K562 (cell line): ENCODE measurements around the gene COP1. TPM values are rescaled to one million over a fixed set of nuclear protein-coding genes. Genes with fewer than 3 reads are reported as not detected.

ENCODE experiments used
- ASH1L ChIP-seq: fragments of 450-650 bp; IDR thresholded peaks from 2 replicates; pipeline ENCODE4 v1.6.1; 2018; ENCODE audit warnings: borderline replicate concordance, mild to moderate bottlenecking, low read depth; ENCODE audit not compliant: partially characterized antibody
- BCOR ChIP-seq: fragments of 450-650 bp; IDR thresholded peaks from 2 replicates; pipeline ENCODE4 v1.6.1; 2016
- DNMT1 ChIP-seq: fragments of 450-650 bp; IDR thresholded peaks from 2 replicates; pipeline ENCODE4 v1.6.1; 2016; ENCODE audit warnings: antibody characterized with exemption, mild to moderate bottlenecking
- ELF1 ChIP-seq: fragments of 200-800 bp; sonication (Bioruptor generic); IDR thresholded peaks from 2 replicates; pipeline ENCODE4 v1.6.1; 2016; ENCODE audit warnings: missing genetic modification characterization, missing compliant biosample characterization
- ELF4 ChIP-seq: fragments of 450-650 bp; formaldehyde crosslinking; IDR thresholded peaks from 2 replicates; pipeline ENCODE4 v1.4.0; 2022; ENCODE audit warnings: missing genetic modification characterization
- FOXM1 ChIP-seq, 2 experiments: fragments of 450-650 bp in 1 of 2; sonication (generic) in 1 of 2; formaldehyde crosslinking in 1 of 2; IDR thresholded peaks; 2 replicates each; pipeline versions ENCODE4 v1.6.1 to v1.9.0; 2017 to 2022; ENCODE audit warnings: low read depth in 2 of 2, mild to moderate bottlenecking in 2 of 2, missing genetic modification reagents in 1 of 2, moderate library complexity in 1 of 2
- KDM2B ChIP-seq: fragments of 250-450 bp; sonication (Bioruptor Pico); IDR thresholded peaks from 2 replicates; pipeline ENCODE4 v1.8.0; 2021; ENCODE audit warnings: mild to moderate bottlenecking, moderate library complexity
- PCBP1 ChIP-seq: fragments of 200-400 bp; formaldehyde crosslinking; IDR thresholded peaks from 2 replicates; pipeline ENCODE4 v1.6.1; 2018; ENCODE audit warnings: mild to moderate bottlenecking, low read depth, low read length; ENCODE audit not compliant: poor library complexity, severe bottlenecking
- POLR2H ChIP-seq: IDR thresholded peaks from 2 replicates; pipeline ENCODE4 v1.6.1; 2016; ENCODE audit warnings: missing genetic modification characterization, low read depth, mild to moderate bottlenecking, control low read depth, missing compliant biosample characterization, moderate library complexity
- SAFB ChIP-seq: fragments of 200-400 bp; formaldehyde crosslinking; IDR thresholded peaks from 2 replicates; pipeline ENCODE4 v1.6.1; 2017; ENCODE audit warnings: low read depth, low read length, borderline replicate concordance
- SPI1 ChIP-seq: IDR thresholded peaks from 2 replicates; pipeline ENCODE4 v1.6.1; 2011; ENCODE audit warnings: low read depth, low read length, control low read depth, borderline replicate concordance
- SRSF3 ChIP-seq: fragments of 200-400 bp; formaldehyde crosslinking; IDR thresholded peaks from 2 replicates; pipeline ENCODE4 v1.6.1; 2016; ENCODE audit warnings: mild to moderate bottlenecking, low read length, moderate library complexity; ENCODE audit not compliant: insufficient read depth
- SUPT5H ChIP-seq: fragments of 450-650 bp; IDR thresholded peaks from 2 replicates; pipeline ENCODE4 v1.6.1; 2016
- TAF1 ChIP-seq: IDR thresholded peaks from 2 replicates; pipeline ENCODE4 v1.6.1; 2011; ENCODE audit warnings: mild to moderate bottlenecking, low read length, moderate library complexity; ENCODE audit not compliant: insufficient read depth, control insufficient read depth, severe bottlenecking; ENCODE audit errors: extremely low read depth
- TARDBP ChIP-seq: fragments of 450-650 bp; IDR thresholded peaks from 2 replicates; pipeline ENCODE4 v1.6.1; 2016
- TEAD4 ChIP-seq, 2 experiments: sonication (generic) in 1 of 2; formaldehyde crosslinking in 1 of 2; IDR thresholded peaks; 2 replicates each; pipeline versions ENCODE4 v1.6.1 to v1.8.0; 2012 to 2022; ENCODE audit warnings: borderline replicate concordance in 1 of 2, inconsistent platforms in 1 of 2, low read length in 1 of 2, mild to moderate bottlenecking in 1 of 2, missing genetic modification reagents in 1 of 2
- TSC22D4 ChIP-seq: fragments of 450-650 bp; IDR thresholded peaks from 2 replicates; pipeline ENCODE4 v1.6.1; 2016; ENCODE audit warnings: missing genetic modification characterization, missing biosample characterization, control low read depth
- YY1 ChIP-seq, 3 experiments: IDR thresholded peaks; 2 replicates each; pipeline ENCODE4 v1.6.1; 2011; ENCODE audit warnings: low read length in 2 of 3, mild to moderate bottlenecking in 2 of 3, moderate library complexity in 2 of 3, borderline replicate concordance in 1 of 3, control low read depth in 1 of 3, low read depth in 1 of 3; ENCODE audit not compliant: insufficient read depth in 3 of 3, insufficient replicate concordance in 2 of 3, control insufficient read depth in 1 of 3, insufficient read length in 1 of 3; ENCODE audit errors: extremely low read depth in 1 of 3
- ZKSCAN3 ChIP-seq: fragments of 250-450 bp; sonication (Bioruptor Pico); IDR thresholded peaks from 2 replicates; pipeline ENCODE4 v1.4.0; 2020
- ZNF445 ChIP-seq: fragments of 250-450 bp; sonication (Bioruptor Pico); IDR thresholded peaks from 2 replicates; pipeline ENCODE4 v1.4.0; 2020; ENCODE audit warnings: low read depth, mild to moderate bottlenecking, moderate library complexity
- ZNF707 ChIP-seq: fragments of 250-450 bp; sonication (Bioruptor Pico); conservative IDR thresholded peaks from 2 replicates; pipeline ENCODE4 v1.8.0; 2022; ENCODE audit warnings: inconsistent platforms, mild to moderate bottlenecking, moderate library complexity
- ZNF77 ChIP-seq: fragments of 250-450 bp; sonication (Bioruptor Pico); IDR thresholded peaks from 2 replicates; pipeline ENCODE4 v1.5.0; 2020
- polyA plus RNA-seq, 8 experiments: library from polyadenylated mRNA; depleted of rRNA in 4 of 8; stranded (reverse) in 5 of 8; unstranded in 3 of 8; fragments of >200 nt; fragmentation: Nextera tagmentation in 2 of 8; fragmentation: Illumina TruSeq in 1 of 8; extraction: Ambion mirVana in 2 of 8; extraction: Trizol in 1 of 8; gene quantifications; 2 replicates each; pipeline versions ENCODE4 v1.2.1 to v1.2.3, GENCODE V29; 2011 to 2014; ENCODE audit warnings: inconsistent platforms in 1 of 8, missing spikeins in 1 of 8
- total RNA-seq, 7 experiments: library from RNA; depleted of rRNA in 6 of 7; stranded (reverse); fragments of >200 nt in 6 of 7; fragmentation: Illumina TruSeq in 2 of 7; extraction: Trizol in 2 of 7; gene quantifications; 2 replicates each; pipeline versions ENCODE4 v1.2.1 to v1.2.3, GENCODE V29; 2011 to 2021; ENCODE audit warnings: low replicate concordance in 1 of 7
- TF ChIP-seq, protein P1 (sequence below): fragments of 250-450 bp; sonication (Bioruptor Pico); IDR thresholded peaks from 2 replicates; pipeline ENCODE4 v1.8.0; 2021; ENCODE audit warnings: borderline replicate concordance, mild to moderate bottlenecking, moderate library complexity; ENCODE audit not compliant: poor library complexity, severe bottlenecking
- TF ChIP-seq, protein P2 (sequence below): fragments of 250-450 bp; sonication (Bioruptor Pico); IDR thresholded peaks from 2 replicates; pipeline ENCODE4 v1.4.0; 2020; ENCODE audit warnings: mild to moderate bottlenecking
- TF ChIP-seq, protein P3 (sequence below): fragments of 250-450 bp; sonication (Bioruptor Pico); IDR thresholded peaks from 2 replicates; pipeline ENCODE4 v1.8.0; 2021; ENCODE audit warnings: moderate library complexity, mild to moderate bottlenecking, inconsistent platforms

Gene COP1
- total and polyA plus RNA-seq, 9 of the 15 experiments (the other 6 are each of a cell fraction or from before 2014, with no cell fraction given): 25.8 to 77.7 (median 58.6) TPM

DNA sequence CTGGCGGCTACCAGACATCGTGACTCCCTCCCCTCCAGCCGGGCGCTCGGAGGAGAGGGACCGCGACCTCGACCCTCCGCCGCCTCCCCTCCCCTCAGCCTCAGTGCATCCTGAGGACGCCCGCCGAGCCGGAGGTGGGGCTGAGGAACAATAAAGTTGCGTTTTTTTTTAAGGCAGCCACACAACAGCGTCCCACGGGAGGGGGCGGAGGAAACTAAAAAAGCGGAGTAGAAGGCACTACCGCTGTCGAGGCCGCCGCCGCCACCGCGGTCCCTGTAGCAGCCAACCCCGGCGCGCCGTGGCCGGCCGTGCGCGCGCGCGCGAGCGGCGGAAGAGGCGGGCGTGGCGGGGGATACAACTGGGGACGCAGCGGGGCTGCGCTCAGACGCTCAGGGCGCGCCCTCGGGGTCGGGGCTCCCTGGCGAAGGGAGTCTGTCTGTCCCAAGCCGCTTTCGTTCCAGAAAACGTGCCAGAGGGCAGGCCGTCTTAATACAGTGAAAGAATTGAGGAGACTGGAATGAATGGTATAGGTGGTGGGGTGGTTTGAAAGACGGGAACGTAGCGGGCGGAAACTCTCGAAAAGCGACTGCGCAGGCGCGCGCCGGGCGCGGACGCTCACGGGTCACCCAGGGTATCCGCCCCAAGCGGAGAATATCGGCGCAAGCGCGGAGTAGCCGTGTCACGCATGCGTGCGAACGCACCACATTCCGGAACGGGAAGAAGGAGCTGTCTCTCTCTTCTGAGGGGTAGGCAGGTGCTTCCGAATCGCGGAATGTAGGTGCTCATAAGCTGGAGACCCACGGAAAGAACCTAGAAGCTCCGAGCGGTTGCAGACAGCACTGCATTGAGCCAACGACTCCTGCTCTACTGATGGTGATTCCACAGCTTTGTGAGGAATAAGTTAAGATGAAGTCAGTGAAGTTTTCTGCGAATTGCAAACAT is at the start of gene COP1 (continued):
- TF ChIP-seq SRSF3 (no peak), SAFB (peak; percentile 43; the same call in 1 of the 2 replicates), BCOR (no peak), TAF1 (peak; percentile 82), KDM2B (CRISPR knock-in tag) (0 out of 2 replicates have a peak, but pooled peaks have one; percentile 49), ASH1L (peak; percentile 54), ELF4 (no peak), TSC22D4 (no peak), ZNF77 (CRISPR knock-in tag) (no peak), PCBP1 (peak; percentile 89), POLR2H (tag) (peak; percentile 96), FOXM1 (IDR thresholded peaks at IDR 0.05; ENCODE audit: low read depth) (no peak), FOXM1 (CRISPR knock-in tag; IDR thresholded peaks at IDR 0.05; ENCODE audit: low read depth) (peak; percentile 61; the same call in 1 of the 2 replicates), ZKSCAN3 (CRISPR knock-in tag) (no peak), YY1 (IDR thresholded peaks at IDR 0.05; ENCODE audit: borderline replicate concordance in 1 of 3, control insufficient read depth in 1 of 3, extremely low read depth in 1 of 3, insufficient read depth in 3 of 3, insufficient read length in 1 of 3, insufficient replicate concordance in 2 of 3, low read depth in 1 of 3, low read length in 2 of 3) (peak in 2 of 3 experiments; percentile 50 to 57), DNMT1 (no peak), ELF1 (peak; percentile 72), ZNF707 (CRISPR knock-in tag) (no peak), TEAD4 (IDR thresholded peaks at IDR 0.05; ENCODE audit: low read length) (peak; percentile 80), TEAD4 (CRISPR knock-in tag; IDR thresholded peaks at IDR 0.05; ENCODE audit: borderline replicate concordance) (no peak), SUPT5H (peak; percentile 97), SPI1 (0 out of 2 replicates have a peak, but pooled peaks have one; percentile 26), ZNF445 (CRISPR knock-in tag) (no peak), TARDBP (peak; percentile 77)
- TF ChIP-seq, protein P1, sequence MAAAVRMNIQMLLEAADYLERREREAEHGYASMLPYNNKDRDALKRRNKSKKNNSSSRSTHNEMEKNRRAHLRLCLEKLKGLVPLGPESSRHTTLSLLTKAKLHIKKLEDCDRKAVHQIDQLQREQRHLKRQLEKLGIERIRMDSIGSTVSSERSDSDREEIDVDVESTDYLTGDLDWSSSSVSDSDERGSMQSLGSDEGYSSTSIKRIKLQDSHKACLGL (CRISPR knock-in tag): no peak
- TF ChIP-seq, protein P2, sequence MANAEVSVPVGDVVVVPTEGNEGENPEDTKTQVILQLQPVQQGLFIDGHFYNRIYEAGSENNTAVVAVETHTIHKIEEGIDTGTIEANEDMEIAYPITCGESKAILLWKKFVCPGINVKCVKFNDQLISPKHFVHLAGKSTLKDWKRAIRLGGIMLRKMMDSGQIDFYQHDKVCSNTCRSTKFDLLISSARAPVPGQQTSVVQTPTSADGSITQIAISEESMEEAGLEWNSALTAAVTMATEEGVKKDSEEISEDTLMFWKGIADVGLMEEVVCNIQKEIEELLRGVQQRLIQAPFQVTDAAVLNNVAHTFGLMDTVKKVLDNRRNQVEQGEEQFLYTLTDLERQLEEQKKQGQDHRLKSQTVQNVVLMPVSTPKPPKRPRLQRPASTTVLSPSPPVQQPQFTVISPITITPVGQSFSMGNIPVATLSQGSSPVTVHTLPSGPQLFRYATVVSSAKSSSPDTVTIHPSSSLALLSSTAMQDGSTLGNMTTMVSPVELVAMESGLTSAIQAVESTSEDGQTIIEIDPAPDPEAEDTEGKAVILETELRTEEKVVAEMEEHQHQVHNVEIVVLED (CRISPR knock-in tag): peak; percentile 92
- TF ChIP-seq, protein P3, sequence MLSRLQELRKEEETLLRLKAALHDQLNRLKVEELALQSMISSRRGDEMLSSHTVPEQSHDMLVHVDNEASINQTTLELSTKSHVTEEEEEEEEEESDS (CRISPR knock-in tag): no peak
